Measurements from ENCODE around the gene USP33. TPM values are rescaled to one million over a fixed set of nuclear protein-coding genes. Genes with fewer than 3 reads are reported as not detected.

The USP33 gene
- total RNA-seq, 1 experiment from 2014 or later = 36.1 TPM

DNA sequence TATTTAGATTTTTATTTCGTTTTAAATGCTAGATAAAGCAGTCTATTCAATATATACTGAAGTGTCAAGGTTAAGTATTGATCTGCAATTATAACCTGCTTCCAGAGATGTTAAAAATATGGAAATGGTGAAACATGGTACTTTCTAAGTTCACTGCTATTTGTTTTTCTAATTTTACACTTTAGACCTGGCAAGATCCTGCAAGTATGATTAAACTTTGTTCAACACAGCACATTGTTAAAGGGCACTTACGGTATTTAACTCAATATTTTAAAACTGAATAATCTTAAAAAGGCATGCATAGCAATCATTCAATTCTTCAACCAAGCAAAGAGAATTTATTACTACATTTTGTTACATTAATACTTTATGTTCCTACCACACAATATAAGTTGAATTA lies 41.5 kb downstream of the USP33 start:
- BruUV-seq (replicated peaks) = no TSS peak
- Histone ChIP-seq H3K27me3 (replicated peaks; ENCODE audit: control insufficient read depth, insufficient read depth, low read length) (no peaks in the 10 kb centered on the region), H3K9me3 (no peaks in the 10 kb centered on the region), H3K36me3 (ENCODE audit: control insufficient read depth, insufficient read depth, low read length) (no peaks in the 10 kb centered on the region), H3K4me1 (no peaks in the 10 kb centered on the region), H3K4me3 (ENCODE audit: low read depth, low read length) (no peak overlapping the region)
- Mint-ChIP-seq H3K9me3 (ENCODE audit: unreplicated experiment) (no peaks in the 10 kb centered on the region), H3K4me3 (ENCODE audit: unreplicated experiment) (no peak overlapping the region), H3K36me3 (ENCODE audit: insufficient read depth, unreplicated experiment) (peaks cover 37% of the 10 kb centered on the region), H3K27me3 (ENCODE audit: insufficient read depth, unreplicated experiment) (no peaks in the 10 kb centered on the region), H3K4me1 (ENCODE audit: low read depth, unreplicated experiment) (no peaks in the 10 kb centered on the region), H3K27ac (ENCODE audit: unreplicated experiment) (no peak overlapping the region)
- DNase-seq = no peak
- POLR2A ChIA-PET = no interaction called here
- TF ChIP-seq, protein P1, sequence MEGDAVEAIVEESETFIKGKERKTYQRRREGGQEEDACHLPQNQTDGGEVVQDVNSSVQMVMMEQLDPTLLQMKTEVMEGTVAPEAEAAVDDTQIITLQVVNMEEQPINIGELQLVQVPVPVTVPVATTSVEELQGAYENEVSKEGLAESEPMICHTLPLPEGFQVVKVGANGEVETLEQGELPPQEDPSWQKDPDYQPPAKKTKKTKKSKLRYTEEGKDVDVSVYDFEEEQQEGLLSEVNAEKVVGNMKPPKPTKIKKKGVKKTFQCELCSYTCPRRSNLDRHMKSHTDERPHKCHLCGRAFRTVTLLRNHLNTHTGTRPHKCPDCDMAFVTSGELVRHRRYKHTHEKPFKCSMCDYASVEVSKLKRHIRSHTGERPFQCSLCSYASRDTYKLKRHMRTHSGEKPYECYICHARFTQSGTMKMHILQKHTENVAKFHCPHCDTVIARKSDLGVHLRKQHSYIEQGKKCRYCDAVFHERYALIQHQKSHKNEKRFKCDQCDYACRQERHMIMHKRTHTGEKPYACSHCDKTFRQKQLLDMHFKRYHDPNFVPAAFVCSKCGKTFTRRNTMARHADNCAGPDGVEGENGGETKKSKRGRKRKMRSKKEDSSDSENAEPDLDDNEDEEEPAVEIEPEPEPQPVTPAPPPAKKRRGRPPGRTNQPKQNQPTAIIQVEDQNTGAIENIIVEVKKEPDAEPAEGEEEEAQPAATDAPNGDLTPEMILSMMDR (IDR thresholded peaks at IDR 0.05; ENCODE audit: insufficient read depth in 1 of 2, low read depth in 1 of 2, low read length in 1 of 2, severe bottlenecking in 1 of 2, unreplicated experiment in 1 of 2) = no peak
- intact Hi-C loops (cut with micrococcal nuclease; ENCODE audit: unreplicated experiment) = no loop called here
- CTCF ChIA-PET = no interaction called here

DNA sequence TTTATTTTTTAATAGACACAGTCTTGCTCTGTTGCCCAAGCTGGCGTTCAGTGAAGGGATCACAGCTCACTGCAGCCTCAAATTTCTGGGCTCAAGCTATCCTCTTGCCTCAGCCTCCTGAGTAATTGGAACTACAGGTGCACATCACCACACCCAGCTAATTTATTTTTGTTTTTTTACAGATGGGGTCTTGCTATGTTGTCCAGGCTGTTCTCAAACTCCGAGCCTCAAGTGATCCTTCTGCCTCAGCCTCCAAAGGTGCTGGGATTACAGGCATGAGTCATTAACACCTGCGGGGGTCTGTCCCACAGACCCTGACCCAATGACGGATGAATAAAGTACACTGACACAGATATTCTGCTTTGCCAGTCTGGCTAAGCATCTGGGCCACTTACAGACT lies 43.6 kb downstream of the USP33 start:
- ChIA-PET POLR2A (no interaction called here), CTCF (no interaction called here)
- TF ChIP-seq, protein P1 (IDR thresholded peaks at IDR 0.05; ENCODE audit: insufficient read depth in 1 of 2, low read depth in 1 of 2, low read length in 1 of 2, severe bottlenecking in 1 of 2, unreplicated experiment in 1 of 2) = no peak
- H3K27me3 Mint-ChIP-seq (ENCODE audit: insufficient read depth, unreplicated experiment) = no peaks in the 10 kb centered on the region
- H3K9me3 Mint-ChIP-seq (ENCODE audit: unreplicated experiment) = no peaks in the 10 kb centered on the region
- Histone ChIP-seq H3K4me3 (ENCODE audit: low read depth, low read length) (no peak overlapping the region), H3K4me1 (no peaks in the 10 kb centered on the region), H3K36me3 (ENCODE audit: control insufficient read depth, insufficient read depth, low read length) (no peaks in the 10 kb centered on the region), H3K9me3 (no peaks in the 10 kb centered on the region), H3K27me3 (replicated peaks; ENCODE audit: control insufficient read depth, insufficient read depth, low read length) (no peaks in the 10 kb centered on the region)
- intact Hi-C loops (cut with micrococcal nuclease; ENCODE audit: unreplicated experiment) = no loop called here
- BruUV-seq (replicated peaks) = no TSS peak
- H3K4me1 Mint-ChIP-seq (ENCODE audit: low read depth, unreplicated experiment) = no peaks in the 10 kb centered on the region
- no peak overlapping the region for H3K4me3 Mint-ChIP-seq (ENCODE audit: unreplicated experiment)
- no peak for DNase-seq
- H3K27ac Mint-ChIP-seq (ENCODE audit: unreplicated experiment) = no peak overlapping the region
- H3K36me3 Mint-ChIP-seq (ENCODE audit: insufficient read depth, unreplicated experiment) = peaks cover 30% of the 10 kb centered on the region

DNA sequence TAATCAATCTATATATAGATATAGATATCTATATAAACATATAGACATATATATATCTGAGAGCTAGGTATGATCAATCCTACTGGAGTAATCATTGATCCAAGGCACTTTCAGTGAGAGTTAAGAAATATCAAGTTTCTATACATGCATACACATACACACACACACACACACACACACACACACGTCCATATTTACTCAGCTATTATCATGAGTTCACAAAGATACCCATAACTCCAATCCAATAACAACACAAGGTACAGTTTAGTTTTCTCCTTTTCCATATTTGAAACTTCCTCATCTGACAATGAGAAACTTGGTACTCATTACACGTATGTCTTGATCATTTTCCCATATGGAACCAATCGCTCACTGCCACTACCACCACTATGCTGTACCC lies 49.9 kb downstream of the USP33 start:
- ChIA-PET POLR2A (no interaction called here), CTCF (no interaction called here)
- H3K4me1 Mint-ChIP-seq (ENCODE audit: low read depth, unreplicated experiment) = no peaks in the 10 kb centered on the region
- Histone ChIP-seq H3K4me3 (ENCODE audit: low read depth, low read length) (no peak overlapping the region), H3K4me1 (no peaks in the 10 kb centered on the region), H3K27me3 (replicated peaks; ENCODE audit: control insufficient read depth, insufficient read depth, low read length) (no peaks in the 10 kb centered on the region), H3K36me3 (ENCODE audit: control insufficient read depth, insufficient read depth, low read length) (no peaks in the 10 kb centered on the region), H3K9me3 (no peaks in the 10 kb centered on the region)
- DNase-seq = no peak
- no peak overlapping the region for H3K27ac Mint-ChIP-seq (ENCODE audit: unreplicated experiment)
- no TSS peak for BruUV-seq (replicated peaks)
- TF ChIP-seq, protein P1 (IDR thresholded peaks at IDR 0.05; ENCODE audit: insufficient read depth in 1 of 2, low read depth in 1 of 2, low read length in 1 of 2, severe bottlenecking in 1 of 2, unreplicated experiment in 1 of 2) = no peak
- intact Hi-C loops (cut with micrococcal nuclease; ENCODE audit: unreplicated experiment) = no loop called here
- no peak overlapping the region for H3K4me3 Mint-ChIP-seq (ENCODE audit: unreplicated experiment)
- H3K36me3 Mint-ChIP-seq (ENCODE audit: insufficient read depth, unreplicated experiment) = peaks cover 31% of the 10 kb centered on the region
- no peaks in the 10 kb centered on the region for H3K9me3 Mint-ChIP-seq (ENCODE audit: unreplicated experiment)
- no peaks in the 10 kb centered on the region for H3K27me3 Mint-ChIP-seq (ENCODE audit: insufficient read depth, unreplicated experiment)
